Placental pericyte (primary cell): ENCODE data around the gene TRAPPC13. TPM values are rescaled to one million over a fixed set of nuclear protein-coding genes. Genes with fewer than 3 reads are reported as not detected.

Source experiments
- small RNA-seq: library from RNA; depleted of rRNA; stranded (forward); fragments of <200 nt; gene quantifications from one replicate; pipeline ENCODE3, GENCODE V24; 2012; ENCODE audit warnings: low replicate concordance
- total RNA-seq: library from RNA; depleted of rRNA; stranded (reverse); fragments of >200 nt; gene quantifications from 2 replicates; pipeline ENCODE4 v1.2.3, GENCODE V29; 2012

TRAPPC13 gene, protein sequence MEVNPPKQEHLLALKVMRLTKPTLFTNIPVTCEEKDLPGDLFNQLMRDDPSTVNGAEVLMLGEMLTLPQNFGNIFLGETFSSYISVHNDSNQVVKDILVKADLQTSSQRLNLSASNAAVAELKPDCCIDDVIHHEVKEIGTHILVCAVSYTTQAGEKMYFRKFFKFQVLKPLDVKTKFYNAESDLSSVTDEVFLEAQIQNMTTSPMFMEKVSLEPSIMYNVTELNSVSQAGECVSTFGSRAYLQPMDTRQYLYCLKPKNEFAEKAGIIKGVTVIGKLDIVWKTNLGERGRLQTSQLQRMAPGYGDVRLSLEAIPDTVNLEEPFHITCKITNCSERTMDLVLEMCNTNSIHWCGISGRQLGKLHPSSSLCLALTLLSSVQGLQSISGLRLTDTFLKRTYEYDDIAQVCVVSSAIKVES
- 25.8 and 26.5 TPM in 2 replicates for total RNA-seq

DNA sequence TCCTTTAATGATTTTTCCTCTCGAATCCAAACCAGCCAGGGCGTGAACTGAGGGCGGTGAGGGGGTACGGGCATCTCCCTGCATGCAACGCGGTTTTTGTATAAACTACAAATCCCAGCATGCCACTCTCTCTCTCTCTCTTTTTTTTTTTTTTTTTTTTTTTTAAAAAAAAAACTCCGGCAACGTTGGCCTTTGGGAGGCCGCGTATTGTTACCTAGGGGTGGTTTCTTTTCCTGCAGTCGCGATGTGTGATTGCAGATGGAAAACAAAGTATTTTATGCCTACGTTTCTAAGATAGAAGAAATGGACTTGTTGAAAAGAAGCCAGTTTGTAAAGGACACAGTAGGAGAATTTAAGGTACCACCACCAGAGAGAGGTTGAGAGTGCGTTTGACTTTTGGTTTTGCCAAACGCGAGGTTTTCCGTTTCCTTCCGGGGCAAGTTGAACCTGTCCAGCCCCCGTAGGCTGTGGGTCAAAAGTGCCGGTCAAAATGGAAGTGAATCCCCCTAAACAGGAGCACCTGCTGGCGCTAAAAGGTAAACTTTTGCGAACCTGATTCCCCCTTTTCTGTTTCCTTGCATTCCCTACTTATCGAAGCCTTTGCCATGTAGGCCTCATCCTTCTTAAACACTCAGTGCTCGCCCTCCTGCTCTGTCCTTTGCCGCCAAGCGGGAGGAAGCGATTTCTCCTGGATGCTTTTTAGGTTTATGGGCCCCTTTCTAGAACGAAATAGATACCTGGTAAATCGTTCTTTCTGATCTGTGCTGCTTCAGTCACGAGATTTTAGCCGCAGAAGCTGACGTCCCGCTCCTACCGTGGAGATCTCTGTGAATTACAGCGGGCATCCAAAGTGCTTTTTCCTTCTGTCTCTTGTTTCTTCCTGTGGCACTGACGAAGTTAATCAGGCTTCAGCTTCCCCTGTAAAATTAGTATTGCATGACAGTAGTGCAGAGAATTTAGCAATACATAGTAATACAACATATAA lies at the start of gene TRAPPC13, which contains the start of gene SHLD3:
Gene TRAPPC13, plus strand, starts transcription at position 457 of the 985 bp plus-strand sequence. Its CDS starts 34 bp downstream, at position 491.
Gene SHLD3, plus strand, starts transcription at position 457 of the 985 bp plus-strand sequence. CDS start 4,561 bp downstream, outside the sequence.

DNA sequence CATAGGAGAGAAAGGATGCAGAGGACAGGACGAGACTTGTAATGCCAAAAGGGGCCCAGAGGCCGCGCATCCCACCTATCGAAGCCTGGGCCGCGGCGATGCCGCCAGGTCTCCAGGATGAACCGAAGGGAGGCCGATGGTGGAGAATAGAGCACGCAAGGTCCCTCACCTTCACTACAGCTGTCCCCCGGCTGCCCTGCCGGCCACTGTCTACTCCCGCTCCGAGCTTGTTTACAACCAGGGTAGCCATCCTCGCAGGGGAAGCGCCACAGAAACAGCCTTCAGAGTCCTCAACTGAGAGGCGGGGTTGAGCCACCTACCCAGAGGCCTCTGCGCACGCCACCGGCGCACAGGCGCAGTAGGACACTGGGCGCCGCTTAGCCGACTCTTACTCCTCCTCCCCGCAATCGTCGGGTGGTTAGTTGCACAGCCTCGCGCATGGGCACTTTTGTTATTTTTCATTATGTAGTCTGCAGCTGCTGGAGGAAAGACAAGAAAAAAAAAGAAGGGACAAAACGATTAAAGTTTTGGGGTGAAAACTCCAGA lies 729 bp upstream of the TRAPPC13 start, which contains the start of gene TRIM23:
Gene TRIM23, minus strand, starts transcription at position 309 of the 546 bp plus-strand sequence. Its CDS starts 59 bp downstream, at position 250.

Small RNA genes lying within 50 kb of the gene (small RNA-seq; reads per million reads assigned to genes)
- not detected for gene RNU6-540P

Other genes with a start within 250 kb of the TRAPPC13 start
- 49.2 and 141 TPM in 2 replicates for gene ADAMTS6, start 143.1 kb upstream of the TRAPPC13 start, total RNA-seq
- 2.8 and 49.8 TPM in 2 replicates for gene CENPK, start 61.9 kb upstream of the TRAPPC13 start, total RNA-seq
- 29.8 and 38.1 TPM in 2 replicates for gene PPWD1, start 61.7 kb upstream of the TRAPPC13 start, total RNA-seq
- gene TRIM23, start 694 bp upstream of the TRAPPC13 start, total RNA-seq = 20.4 and 24.5 TPM in 2 replicates
- gene SHLD3, start within 50 bp of the TRAPPC13 start, total RNA-seq = 3.1 and 6.0 TPM in 2 replicates
- gene SGTB, start 97.1 kb downstream of the TRAPPC13 start, total RNA-seq = 18.3 and 20.6 TPM in 2 replicates
- 15.8 and 27.5 TPM in 2 replicates for gene NLN, start 97.2 kb downstream of the TRAPPC13 start, total RNA-seq